ENCODE data around the gene CASK.

Gene CASK, protein sequence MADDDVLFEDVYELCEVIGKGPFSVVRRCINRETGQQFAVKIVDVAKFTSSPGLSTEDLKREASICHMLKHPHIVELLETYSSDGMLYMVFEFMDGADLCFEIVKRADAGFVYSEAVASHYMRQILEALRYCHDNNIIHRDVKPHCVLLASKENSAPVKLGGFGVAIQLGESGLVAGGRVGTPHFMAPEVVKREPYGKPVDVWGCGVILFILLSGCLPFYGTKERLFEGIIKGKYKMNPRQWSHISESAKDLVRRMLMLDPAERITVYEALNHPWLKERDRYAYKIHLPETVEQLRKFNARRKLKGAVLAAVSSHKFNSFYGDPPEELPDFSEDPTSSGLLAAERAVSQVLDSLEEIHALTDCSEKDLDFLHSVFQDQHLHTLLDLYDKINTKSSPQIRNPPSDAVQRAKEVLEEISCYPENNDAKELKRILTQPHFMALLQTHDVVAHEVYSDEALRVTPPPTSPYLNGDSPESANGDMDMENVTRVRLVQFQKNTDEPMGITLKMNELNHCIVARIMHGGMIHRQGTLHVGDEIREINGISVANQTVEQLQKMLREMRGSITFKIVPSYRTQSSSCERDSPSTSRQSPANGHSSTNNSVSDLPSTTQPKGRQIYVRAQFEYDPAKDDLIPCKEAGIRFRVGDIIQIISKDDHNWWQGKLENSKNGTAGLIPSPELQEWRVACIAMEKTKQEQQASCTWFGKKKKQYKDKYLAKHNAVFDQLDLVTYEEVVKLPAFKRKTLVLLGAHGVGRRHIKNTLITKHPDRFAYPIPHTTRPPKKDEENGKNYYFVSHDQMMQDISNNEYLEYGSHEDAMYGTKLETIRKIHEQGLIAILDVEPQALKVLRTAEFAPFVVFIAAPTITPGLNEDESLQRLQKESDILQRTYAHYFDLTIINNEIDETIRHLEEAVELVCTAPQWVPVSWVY

DNA sequence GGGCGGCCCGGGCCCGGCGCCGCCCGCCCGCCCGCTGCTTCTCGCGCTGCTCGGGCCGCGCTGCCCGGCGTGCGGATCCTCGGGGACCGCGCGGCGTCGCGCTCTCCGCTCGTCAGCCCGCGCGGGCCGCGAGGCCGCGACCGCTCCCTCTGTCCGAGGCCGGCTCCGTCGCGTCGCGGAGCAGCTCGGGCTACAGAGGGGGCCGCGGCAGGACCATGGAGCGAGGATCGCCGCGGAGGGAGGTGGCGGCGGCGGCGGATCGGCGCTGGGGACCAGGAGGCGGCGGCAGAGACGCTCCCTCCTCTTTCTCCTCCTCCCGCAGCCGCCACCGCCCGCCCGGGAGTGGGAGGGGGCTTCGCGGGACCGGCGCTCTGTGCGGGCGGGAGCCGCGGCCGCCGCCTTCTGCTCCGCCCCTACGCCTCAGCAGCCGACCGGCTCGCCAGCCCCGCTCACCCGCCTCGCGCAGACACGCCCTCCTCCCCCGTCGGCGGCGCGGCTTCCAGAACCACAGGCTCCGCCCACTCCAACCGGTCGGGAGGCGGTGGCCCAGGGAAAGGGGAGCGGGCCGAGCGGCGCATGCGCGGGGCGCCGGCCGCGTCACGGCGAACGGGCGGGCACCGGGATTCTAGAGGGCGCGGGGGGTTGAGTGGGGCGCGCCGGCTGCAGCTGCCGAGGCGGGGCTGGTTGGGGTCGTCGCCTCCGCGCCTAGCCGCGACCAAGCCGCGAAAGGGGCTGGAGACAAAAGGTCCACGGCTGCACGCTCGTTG is at the start of gene CASK:
Gene CASK, minus strand, starts transcription at position 344 of the 767 bp plus-strand sequence. CDS start 566 bp downstream, outside the sequence.
- peak; percentile 39 for DNase-seq (ENCODE audit: low read depth, low spot score)
- H3K27ac ChIP-seq, result peak within 1 kb of the TSS; percentile 85

DNA sequence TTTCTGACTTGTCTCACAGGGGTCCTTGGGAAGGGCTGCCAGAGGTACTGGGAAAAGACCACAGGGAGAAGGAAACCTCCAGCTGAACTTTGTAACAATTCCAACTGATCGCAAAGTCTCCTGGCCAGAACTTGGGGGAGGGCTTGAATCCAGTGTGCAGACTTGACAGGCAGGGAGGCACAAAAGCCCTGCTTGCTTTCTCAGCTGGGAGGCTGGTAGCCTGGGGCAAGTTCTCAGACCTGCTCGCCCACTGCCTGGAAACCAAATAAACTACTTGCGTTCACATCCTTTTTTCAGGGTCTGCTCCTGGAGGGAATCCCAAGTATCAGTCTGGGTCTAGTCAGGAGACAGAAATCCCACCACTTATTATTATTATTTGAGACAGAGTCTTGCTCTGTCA is 48.0 kb upstream of the CASK start:
- H3K27ac ChIP-seq, result no peak overlapping the region

GRCh38 chrX:41970419-41970818 is 47.1 kb upstream of the CASK start:
- H3K27ac ChIP-seq, result no peak overlapping the region
- DNase-seq (ENCODE audit: low read depth, low spot score), result no peak

More for the DNA sequence above, 48.0 kb upstream of the CASK start:
- no peak for DNase-seq (ENCODE audit: low read depth, low spot score)

DNA sequence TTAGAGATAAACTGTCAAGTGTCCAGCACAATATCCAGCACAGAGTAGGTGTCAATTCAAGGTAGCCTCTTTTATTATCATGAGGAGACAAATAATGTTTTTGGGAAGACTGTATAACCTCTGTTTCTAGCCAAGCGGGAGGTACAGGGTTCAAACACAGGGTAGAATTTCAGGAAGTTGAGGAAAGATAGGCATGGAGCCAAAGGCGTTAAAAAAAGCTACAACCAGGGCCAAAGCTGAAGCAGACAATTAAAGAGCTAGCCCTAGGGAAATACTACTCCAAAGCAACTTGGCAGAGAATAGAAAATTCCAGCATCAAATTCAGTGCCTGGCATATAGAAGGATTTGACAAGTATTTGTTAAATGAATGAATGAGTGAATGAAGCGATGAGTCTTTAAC is 40.0 kb upstream of the CASK start:
- DNase-seq (ENCODE audit: low read depth, low spot score), result no peak
- H3K27ac ChIP-seq, result no peak overlapping the region

DNA sequence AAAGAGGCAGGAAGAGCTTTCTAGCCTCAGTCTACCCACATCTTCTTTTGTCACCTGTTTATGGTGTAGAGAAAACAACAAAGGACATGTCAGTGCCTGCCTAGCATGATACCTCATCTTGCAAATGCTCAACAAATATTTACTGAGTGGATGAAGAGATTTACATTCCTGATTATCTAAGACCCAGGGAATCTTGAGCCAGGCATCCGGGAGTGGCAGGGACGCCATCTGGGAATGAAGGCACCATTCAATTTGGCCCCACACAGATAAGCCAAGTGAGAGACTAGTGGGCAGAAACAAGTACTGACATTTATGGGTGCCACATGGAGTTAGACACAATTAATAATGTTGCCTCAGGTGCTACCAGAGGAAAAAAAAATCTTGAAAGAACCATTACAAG is 36.8 kb upstream of the CASK start:
- H3K27ac ChIP-seq, result no peak overlapping the region
- no peak for DNase-seq (ENCODE audit: low read depth, low spot score)

DNA sequence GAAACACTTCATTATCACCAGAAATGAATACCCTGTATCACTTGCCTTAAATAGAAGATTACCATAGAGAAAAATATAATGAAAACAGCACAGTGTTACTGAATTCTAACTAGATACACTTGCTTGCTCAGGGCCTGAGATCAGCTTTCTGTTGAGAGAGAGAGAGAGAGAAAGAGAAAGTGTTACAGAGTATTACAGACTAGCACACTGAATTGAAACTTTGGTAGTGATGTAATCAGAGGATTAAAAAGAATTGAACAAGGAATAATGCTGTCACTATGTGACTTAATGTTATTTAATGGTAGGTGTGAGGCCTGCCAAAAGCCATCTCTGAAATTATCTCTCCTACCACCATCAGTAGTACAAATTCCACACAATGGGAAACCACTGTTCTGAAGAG is 35.5 kb upstream of the CASK start:
- no peak for DNase-seq (ENCODE audit: low read depth, low spot score)

DNA sequence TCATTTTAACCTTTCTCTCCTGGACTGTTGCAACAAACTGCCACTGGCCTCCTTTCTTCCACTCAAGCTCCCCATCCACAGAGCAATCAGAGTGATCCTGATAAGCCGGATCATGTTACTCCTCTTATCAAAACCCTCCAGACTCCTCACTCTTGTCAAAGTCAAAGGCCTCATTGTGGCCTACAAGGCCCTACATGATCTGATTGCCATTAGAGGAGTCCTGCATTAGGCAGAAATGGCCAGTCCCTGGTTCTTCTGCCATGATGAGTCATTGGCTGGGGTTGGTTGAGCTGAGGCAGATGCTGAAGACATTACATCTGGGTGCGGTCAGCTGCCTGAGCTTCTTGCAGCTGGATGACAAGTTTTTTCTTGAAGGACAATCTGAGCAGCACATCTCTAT is 32.7 kb upstream of the CASK start:
- no peak overlapping the region for H3K27ac ChIP-seq
- DNase-seq (ENCODE audit: low read depth, low spot score), result no peak

More for the DNA sequence above, 35.5 kb upstream of the CASK start:
- H3K27ac ChIP-seq, result no peak overlapping the region

- no peak overlapping the region for H3K27ac ChIP-seq
These were observed 28.7 kb upstream of the CASK start for GRCh38 chrX:41952102-41952501.

GRCh38 chrX:41946989-41947612 is 23.7 kb upstream of the CASK start:
- H3K27ac ChIP-seq, result no peak overlapping the region
- DNase-seq (ENCODE audit: low read depth, low spot score), result no peak

More at GRCh38 chrX:41952102-41952501, 28.7 kb upstream of the CASK start:
- DNase-seq (ENCODE audit: low read depth, low spot score), result no peak

GRCh38 chrX:41946235-41946634 is 22.9 kb upstream of the CASK start:
- no peak overlapping the region for H3K27ac ChIP-seq
- DNase-seq (ENCODE audit: low read depth, low spot score), result no peak

DNA sequence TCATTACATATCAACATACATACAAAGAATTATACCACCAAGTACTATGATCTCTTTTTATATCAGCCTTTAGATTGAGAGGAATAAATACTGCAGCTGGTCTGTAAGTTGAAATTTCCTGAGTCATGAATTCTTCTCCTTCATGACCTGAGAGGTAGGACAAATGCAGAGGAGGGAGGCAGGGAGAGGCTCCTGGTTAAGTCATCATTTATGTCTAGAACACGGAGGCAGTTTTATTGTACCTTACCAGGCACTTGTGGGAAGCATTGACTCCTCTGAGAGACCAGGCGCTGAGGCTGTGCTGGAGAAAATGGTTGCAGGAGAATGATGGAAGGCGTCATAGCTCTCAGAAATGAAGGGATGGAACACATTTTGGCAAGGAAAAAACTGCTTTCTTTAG is 12.5 kb upstream of the CASK start:
- no peak overlapping the region for H3K27ac ChIP-seq

GRCh38 chrX:41933546-41933945 is 10.2 kb upstream of the CASK start:
- no peak overlapping the region for H3K27ac ChIP-seq
- DNase-seq (ENCODE audit: low read depth, low spot score), result no peak

More for the DNA sequence above, 12.5 kb upstream of the CASK start:
- no peak for DNase-seq (ENCODE audit: low read depth, low spot score)

DNA sequence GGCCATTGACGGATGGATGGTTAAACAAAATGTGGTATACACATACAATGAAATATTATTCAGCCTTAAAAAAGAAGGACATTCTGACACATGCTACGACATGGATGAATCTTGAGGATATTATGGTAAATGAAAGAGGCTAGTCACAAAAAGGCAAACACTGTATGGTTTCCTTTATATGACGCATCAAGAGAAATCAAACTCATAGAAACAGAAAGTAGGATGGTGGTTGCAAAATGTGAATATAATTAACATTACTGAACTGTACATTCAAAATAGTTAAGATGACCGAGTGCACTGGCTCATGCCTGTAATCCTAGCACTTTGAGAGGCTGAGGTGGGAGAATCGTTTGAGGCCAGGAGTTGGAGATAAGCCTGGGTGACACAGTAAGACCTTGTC is 9.5 kb upstream of the CASK start:
- DNase-seq (ENCODE audit: low read depth, low spot score), result no peak
- no peak overlapping the region for H3K27ac ChIP-seq

DNA sequence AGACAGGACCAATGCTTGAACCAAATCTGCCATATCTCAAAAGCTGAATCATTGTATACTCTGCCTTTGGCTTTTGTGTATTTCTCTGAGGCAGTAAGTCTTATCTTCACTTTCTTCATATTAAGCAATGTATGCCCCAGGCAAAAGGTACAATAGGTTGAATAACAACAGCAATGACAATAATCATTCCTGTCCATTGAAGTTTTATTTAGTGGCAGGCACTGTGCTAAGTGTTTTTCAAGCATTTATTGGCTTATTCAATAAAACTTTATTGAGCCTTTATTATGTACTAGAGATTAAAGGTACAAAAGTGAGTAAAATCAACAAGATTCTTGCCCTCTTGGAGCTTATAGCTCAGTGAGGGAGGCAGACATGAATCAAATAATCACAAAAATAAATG is 8.2 kb upstream of the CASK start:
- no peak overlapping the region for H3K27ac ChIP-seq
- no peak for DNase-seq (ENCODE audit: low read depth, low spot score)

DNA sequence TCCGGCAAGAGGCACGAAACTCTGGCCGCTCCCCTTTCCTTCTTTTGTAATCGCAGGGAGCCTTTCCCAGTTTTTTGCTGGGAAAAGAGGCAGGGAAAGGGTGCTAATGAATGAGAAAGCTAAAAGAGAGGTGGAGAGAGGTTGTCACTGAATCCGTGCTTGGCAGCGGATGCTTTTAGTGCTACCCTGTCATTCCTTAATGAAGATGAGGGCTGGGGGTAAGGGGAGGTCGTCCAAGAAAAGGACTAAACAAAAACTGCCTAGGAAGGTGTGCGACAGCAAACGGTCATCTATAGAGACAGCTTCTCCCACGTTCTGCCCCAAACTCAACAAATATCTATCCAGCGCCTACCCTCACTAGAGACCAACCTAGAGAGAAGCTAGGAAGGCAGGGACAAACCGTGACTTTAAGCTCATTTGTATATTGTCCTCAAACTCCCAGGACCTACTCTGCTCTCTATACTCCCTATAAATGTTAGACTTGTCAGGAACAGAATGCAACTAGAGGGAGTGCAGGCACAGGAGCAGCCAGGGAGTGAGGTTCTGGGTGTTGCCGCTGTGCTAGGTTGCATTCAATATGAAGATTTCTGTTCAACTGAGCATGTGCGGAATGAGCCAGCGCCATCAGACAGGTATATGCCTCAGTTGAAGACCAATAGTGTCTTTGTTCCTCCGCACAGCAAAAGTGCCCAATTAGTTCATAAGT is 777 bp upstream of the CASK start:
- DNase-seq (ENCODE audit: low read depth, low spot score), result peak; percentile 26
- H3K27ac ChIP-seq, result peak overlapping the region; percentile 85

- peak overlapping the region; percentile 85 for H3K27ac ChIP-seq
- no peak for DNase-seq (ENCODE audit: low read depth, low spot score)
These were observed 763 bp downstream of the CASK start for GRCh38 chrX:41922431-41923151.

DNA sequence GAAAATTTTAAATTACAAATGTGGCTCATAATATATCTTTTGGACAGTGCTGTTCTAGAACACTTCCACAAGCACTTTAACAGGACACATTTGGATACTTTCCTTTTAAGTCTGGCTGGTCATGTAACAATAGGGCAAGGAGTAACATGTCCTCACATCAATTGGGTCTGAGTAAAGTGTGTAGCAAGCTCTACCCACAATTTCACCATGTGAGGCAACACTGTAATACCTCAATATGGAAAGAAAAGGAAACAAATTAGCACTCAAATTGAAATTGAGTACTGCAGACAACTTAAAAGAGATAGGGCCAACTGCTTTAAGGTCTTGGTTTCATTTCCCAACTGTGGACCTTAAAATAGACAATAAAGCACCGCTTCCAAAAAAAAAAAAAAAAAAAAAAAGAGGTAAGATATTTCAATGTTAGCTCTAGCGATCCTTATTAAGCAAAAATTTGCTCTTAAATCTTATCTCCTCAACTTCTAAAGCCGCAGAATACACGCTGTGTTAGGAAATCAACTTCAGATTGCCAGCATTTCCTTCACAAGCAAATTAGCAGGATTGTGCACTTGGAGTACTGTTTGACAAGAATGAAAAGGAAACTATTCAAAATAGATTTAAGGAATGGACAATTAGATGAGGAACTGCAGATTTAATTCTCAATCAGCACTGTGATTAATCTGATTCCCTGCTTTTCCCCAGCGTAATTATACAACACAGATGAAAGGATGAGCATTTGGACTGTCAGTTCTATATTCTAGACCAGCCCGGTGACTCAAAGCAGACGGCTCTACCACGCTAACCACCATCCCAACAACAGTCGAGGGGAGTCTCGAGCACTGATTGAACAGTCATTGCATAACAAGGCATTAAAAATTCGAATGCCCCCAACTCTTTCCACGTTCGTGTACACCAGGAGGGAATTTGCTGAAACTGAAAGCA is 1.6 kb downstream of the CASK start:
- H3K27ac ChIP-seq, result peak overlapping the region; percentile 85
- DNase-seq (ENCODE audit: low read depth, low spot score), result no peak

- DNase-seq (ENCODE audit: low read depth, low spot score), result no peak
- no peak overlapping the region for H3K27ac ChIP-seq
These were observed 3.5 kb downstream of the CASK start for GRCh38 chrX:41919870-41920269.

All from epithelial cell of prostate (primary cell).